Measurements from ENCODE around the gene ATXN10.

ATXN10 gene

DNA sequence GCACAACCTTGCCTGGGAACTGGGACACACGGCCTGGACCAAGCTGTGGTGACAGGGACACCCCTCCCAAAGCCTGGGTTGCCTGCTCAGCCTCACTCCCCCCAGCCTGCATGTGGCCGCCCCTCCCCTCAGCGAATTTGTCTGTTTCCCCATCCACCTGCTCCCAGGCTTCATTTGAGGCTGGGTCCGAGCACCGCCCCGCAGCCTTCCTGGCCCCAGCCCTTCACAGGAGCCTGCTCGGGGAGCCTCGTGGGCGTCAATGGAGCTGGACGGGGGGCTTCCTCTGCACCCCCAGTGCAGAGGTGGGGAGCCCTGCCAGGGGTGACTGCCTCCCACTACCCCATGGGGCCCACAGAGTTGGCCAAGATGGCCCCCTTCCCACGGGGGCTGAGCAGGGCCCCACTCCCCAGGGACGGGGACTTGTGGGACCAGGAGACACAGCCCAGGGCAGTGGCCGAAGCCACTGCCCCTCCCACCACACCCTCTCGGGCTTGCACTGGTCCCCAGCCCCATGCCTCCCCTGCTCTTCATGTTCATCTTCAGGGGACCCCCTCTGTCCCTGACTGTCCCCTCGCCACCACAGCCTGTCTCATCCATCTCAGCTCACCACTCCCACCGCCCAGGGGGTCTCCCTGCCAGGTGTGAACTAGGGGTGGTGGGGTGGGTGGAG lies 213.7 kb downstream of the ATXN10 start:
- Histone ChIP-seq H3K36me3 (ENCODE audit: control insufficient read depth, low read length) (no peaks in the 10 kb centered on the region), H3K4me3 (ENCODE audit: low read length) (no peak overlapping the region), H3F3A (ENCODE audit: control insufficient read depth, insufficient read depth) (no peaks in the 10 kb centered on the region), H3K79me2 (ENCODE audit: control insufficient read depth, low read length) (no peaks in the 10 kb centered on the region), H3K27me3 (ENCODE audit: control insufficient read depth, low read length) (no peaks in the 10 kb centered on the region), H3K4me2 (ENCODE audit: low read length) (no peak overlapping the region), H3K27ac (ENCODE audit: low read depth, low read length) (no peak overlapping the region), H3K4me1 (ENCODE audit: control insufficient read depth, low read length) (no peaks in the 10 kb centered on the region), H3K9me2 (replicated peaks; ENCODE audit: control insufficient read depth, low read length) (no peaks in the 10 kb centered on the region), H4K20me1 (ENCODE audit: control insufficient read depth, insufficient read depth, low read depth, low read length) (no peaks in the 10 kb centered on the region), H3K9me3 (ENCODE audit: control insufficient read depth, insufficient read depth, low read length) (no peaks in the 10 kb centered on the region)
- no peak for TF ChIP-seq EZH2phosphoT487 (IDR thresholded peaks at IDR 0.05; ENCODE audit: borderline replicate concordance, low read length)
- TF ChIP-seq, protein P1, sequence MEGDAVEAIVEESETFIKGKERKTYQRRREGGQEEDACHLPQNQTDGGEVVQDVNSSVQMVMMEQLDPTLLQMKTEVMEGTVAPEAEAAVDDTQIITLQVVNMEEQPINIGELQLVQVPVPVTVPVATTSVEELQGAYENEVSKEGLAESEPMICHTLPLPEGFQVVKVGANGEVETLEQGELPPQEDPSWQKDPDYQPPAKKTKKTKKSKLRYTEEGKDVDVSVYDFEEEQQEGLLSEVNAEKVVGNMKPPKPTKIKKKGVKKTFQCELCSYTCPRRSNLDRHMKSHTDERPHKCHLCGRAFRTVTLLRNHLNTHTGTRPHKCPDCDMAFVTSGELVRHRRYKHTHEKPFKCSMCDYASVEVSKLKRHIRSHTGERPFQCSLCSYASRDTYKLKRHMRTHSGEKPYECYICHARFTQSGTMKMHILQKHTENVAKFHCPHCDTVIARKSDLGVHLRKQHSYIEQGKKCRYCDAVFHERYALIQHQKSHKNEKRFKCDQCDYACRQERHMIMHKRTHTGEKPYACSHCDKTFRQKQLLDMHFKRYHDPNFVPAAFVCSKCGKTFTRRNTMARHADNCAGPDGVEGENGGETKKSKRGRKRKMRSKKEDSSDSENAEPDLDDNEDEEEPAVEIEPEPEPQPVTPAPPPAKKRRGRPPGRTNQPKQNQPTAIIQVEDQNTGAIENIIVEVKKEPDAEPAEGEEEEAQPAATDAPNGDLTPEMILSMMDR (IDR thresholded peaks at IDR 0.05; ENCODE audit: low read depth, low read length, poor library complexity, severe bottlenecking), result no peak

DNA sequence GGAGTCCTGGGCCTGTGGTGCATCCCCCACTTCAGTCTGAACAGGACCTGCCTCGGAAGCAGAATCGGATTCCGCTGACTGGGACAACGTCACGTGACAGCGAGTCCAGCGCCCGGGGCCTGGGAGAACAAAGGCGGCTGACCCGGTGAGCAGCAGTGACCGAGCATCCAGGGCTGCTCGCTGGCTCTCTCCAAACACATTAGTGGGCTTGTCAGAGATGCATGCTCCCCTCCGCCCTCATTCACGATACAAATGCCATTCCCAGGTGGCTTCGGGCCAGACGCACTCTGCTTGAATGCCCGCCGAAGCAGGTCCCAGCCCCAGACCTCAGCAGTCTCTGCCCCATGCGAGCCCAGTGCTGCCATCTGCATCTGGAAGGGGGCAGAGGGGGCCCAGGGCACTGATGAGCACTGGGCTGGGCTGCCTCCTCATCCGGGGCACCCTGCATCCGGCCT lies 214.3 kb downstream of the ATXN10 start:
- no peaks in the 10 kb centered on the region for H3K27me3 ChIP-seq (ENCODE audit: control insufficient read depth, low read length)
- H3K4me3 ChIP-seq (ENCODE audit: low read length), result no peak overlapping the region
- H3F3A ChIP-seq (ENCODE audit: control insufficient read depth, insufficient read depth), result no peaks in the 10 kb centered on the region
- no peaks in the 10 kb centered on the region for H3K9me3 ChIP-seq (ENCODE audit: control insufficient read depth, insufficient read depth, low read length)
- H3K4me1 ChIP-seq (ENCODE audit: control insufficient read depth, low read length), result no peaks in the 10 kb centered on the region
- H3K36me3 ChIP-seq (ENCODE audit: control insufficient read depth, low read length), result no peaks in the 10 kb centered on the region
- no peaks in the 10 kb centered on the region for H3K79me2 ChIP-seq (ENCODE audit: control insufficient read depth, low read length)
- TF ChIP-seq EZH2phosphoT487 (IDR thresholded peaks at IDR 0.05; ENCODE audit: borderline replicate concordance, low read length), result no peak
- TF ChIP-seq, protein P1 (IDR thresholded peaks at IDR 0.05; ENCODE audit: low read depth, low read length, poor library complexity, severe bottlenecking), result no peak
- no peak overlapping the region for H3K27ac ChIP-seq (ENCODE audit: low read depth, low read length)
- H4K20me1 ChIP-seq (ENCODE audit: control insufficient read depth, insufficient read depth, low read depth, low read length), result no peaks in the 10 kb centered on the region
- H3K9me2 ChIP-seq (replicated peaks; ENCODE audit: control insufficient read depth, low read length), result no peaks in the 10 kb centered on the region
- no peak overlapping the region for H3K4me2 ChIP-seq (ENCODE audit: low read length)

DNA sequence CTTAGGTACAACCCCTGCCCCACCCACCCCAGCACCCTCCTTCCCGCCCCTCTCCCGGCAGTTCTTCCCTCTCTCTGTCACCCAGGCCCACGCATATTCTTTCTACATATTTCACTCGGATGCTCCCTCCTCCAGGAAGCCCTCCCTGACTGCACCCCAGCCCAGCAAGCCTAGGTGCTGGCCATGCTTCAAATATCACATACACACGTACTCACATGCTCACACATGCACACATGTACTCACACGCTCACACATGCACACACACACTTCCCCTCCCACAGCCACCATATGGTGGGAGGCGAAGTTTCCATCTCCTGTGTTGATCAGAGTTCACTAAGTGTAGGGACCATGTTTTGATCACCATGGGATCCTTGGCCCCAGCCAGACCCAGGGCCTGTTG lies 214.9 kb downstream of the ATXN10 start:
- Histone ChIP-seq H4K20me1 (ENCODE audit: control insufficient read depth, insufficient read depth, low read depth, low read length) (no peaks in the 10 kb centered on the region), H3F3A (ENCODE audit: control insufficient read depth, insufficient read depth) (no peaks in the 10 kb centered on the region), H3K79me2 (ENCODE audit: control insufficient read depth, low read length) (no peaks in the 10 kb centered on the region), H3K9me3 (ENCODE audit: control insufficient read depth, insufficient read depth, low read length) (no peaks in the 10 kb centered on the region), H3K4me3 (ENCODE audit: low read length) (no peak overlapping the region), H3K27me3 (ENCODE audit: control insufficient read depth, low read length) (no peaks in the 10 kb centered on the region), H3K4me2 (ENCODE audit: low read length) (no peak overlapping the region), H3K27ac (ENCODE audit: low read depth, low read length) (no peak overlapping the region), H3K36me3 (ENCODE audit: control insufficient read depth, low read length) (no peaks in the 10 kb centered on the region), H3K9me2 (replicated peaks; ENCODE audit: control insufficient read depth, low read length) (no peaks in the 10 kb centered on the region), H3K4me1 (ENCODE audit: control insufficient read depth, low read length) (no peaks in the 10 kb centered on the region)
- TF ChIP-seq, protein P1 (IDR thresholded peaks at IDR 0.05; ENCODE audit: low read depth, low read length, poor library complexity, severe bottlenecking), result no peak
- TF ChIP-seq EZH2phosphoT487 (IDR thresholded peaks at IDR 0.05; ENCODE audit: borderline replicate concordance, low read length), result no peak

All from DOHH2 (cell line).